GM19463 (cell line): ENCODE results near the gene SAYSD1.
"Not testable (repeated sequence)": the region's sequence is repeated elsewhere in the genome, so short reads cannot be mapped to it uniquely, and the experiment has no call there.

Experiments
- ATAC-seq: cut with Tn5 transposase; IDR thresholded peaks from one replicate; pipeline ENCODE4 v1.9.1; 2021; ENCODE audit warnings: mild to moderate bottlenecking, moderate library complexity; ENCODE audit not compliant: unreplicated experiment

The SAYSD1 gene

GRCh38 chr6:39114704-39115599 lies at the start of gene SAYSD1:
SAYSD1 (minus strand) TSS chr6:39115186; CDS start chr6:39115089, 97 bp downstream.
- peak; percentile 91 for ATAC-seq

DNA sequence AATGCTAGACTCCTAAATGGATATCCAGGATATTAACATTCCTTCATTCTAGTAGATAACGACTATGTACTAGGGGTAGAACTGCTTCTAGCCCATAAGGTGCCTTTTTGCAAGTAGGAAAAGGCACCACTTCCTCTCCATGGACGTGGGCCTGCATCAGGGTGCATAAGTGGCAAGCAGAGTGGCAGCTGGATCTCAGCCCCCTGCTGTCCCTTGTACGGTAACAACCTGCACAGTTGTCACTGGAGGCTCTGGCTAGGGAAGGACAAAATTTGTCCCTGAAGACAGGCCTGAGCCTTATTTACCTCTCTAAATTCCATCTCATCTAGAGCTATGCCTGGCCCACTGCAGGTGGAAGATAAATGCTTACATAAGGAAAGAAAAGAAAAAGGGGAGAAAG lies 42.5 kb upstream of the SAYSD1 start:
- no peak for ATAC-seq

- ATAC-seq = no peak
Observed at GRCh38 chr6:39156801-39157200, 41.8 kb upstream of the SAYSD1 start.

DNA sequence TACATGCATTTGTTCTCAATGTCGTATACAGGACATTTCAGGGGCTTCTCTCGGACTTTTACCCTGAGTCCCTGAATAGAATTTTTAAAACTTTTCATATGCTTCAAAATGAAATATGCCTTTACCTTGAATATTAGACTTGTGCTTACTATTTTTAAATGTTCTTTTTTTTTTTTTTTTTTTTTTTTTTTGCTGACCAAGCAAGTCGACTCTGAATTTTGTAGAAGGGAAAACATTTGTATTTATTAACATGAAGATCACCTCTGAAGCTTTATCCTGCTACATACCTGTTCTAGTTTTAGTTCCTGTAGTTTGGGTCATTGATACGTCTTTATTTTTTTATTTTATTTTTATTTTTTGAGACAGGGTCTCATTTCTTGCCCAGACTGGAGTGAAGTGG lies 39.7 kb upstream of the SAYSD1 start:
- ATAC-seq = no peak

DNA sequence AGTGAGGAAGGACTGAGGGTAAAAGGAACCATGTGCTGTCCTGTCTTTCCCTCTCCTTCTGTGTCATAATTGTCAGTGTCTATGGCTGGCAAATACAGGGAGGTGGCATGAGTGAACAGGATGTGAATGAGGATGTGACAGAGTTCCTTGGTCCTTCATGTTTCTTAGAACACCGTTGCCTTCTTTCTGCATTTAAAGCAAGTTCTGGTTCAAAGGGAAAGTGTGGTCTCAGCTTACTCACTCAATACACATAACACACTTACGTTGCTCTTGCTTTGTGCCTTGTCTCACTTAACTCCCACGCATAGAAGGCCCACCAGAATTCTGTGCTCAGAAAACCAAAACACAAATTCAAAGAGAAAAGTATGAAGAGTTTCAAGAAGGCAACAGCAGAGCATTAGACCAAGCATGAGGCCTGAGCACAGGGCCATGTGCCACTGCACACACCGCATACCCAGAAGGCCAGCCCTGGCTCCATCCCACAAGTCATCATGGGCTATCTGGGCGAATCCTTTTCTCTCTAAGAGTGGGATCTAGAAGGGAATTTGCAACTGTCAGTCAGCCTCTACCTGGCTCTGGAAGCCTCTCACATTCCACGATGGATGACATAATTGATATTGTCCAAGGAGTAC lies 38.9 kb upstream of the SAYSD1 start:
- ATAC-seq = no peak

DNA sequence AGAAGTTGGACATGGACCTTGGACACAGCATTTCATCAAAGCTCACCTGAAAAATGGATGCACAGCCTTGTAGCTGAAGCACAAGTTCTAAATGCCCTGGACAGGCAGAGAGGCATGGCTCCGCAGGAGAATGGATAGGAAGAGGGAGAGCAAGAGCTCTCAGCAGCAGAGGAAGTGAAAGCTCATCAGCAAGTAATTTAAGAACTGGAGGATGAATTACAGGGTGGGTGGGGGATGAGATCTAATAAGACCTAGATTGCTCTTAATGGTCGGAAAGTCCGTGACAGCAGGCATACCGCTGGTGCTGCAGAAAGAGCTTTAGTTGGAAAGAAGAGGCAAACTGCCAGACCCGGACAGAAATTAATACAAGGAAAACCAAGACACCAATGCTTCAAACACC lies 37.3 kb upstream of the SAYSD1 start:
- ATAC-seq = no peak

GRCh38 chr6:39151211-39151610 lies 36.2 kb upstream of the SAYSD1 start:
- no peak for ATAC-seq

DNA sequence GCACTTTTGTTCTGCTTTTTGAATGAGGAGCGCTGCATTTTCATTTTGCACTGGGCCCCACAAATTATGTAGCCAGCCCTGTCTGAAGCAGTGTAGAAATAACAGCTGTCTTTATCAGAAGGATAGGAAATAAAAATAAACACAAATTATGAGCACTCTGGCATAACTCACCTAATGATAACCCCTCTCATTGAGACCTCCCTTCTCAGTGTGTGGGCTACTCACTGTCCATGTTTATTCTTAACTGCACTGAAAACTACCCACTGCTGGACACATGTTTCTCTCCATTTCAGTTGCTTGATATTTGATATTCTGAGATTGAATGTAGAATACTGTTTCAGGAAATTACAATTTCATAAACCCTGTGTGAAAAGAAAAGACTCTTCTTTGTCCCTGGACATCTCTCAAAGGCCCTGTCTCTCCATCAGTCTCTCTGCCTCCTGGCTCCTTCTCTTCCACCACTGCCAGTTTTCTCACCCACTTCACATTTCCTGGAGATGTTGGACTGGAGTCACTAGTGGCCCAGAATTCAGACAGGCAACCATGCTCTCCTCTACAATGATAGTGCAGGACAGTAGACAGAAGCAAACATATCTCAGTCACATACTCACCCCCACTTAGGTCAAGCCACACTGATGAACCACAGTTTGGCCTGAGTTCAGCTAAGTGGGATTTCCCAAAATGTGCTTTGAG lies 29.6 kb upstream of the SAYSD1 start:
- no peak for ATAC-seq

DNA sequence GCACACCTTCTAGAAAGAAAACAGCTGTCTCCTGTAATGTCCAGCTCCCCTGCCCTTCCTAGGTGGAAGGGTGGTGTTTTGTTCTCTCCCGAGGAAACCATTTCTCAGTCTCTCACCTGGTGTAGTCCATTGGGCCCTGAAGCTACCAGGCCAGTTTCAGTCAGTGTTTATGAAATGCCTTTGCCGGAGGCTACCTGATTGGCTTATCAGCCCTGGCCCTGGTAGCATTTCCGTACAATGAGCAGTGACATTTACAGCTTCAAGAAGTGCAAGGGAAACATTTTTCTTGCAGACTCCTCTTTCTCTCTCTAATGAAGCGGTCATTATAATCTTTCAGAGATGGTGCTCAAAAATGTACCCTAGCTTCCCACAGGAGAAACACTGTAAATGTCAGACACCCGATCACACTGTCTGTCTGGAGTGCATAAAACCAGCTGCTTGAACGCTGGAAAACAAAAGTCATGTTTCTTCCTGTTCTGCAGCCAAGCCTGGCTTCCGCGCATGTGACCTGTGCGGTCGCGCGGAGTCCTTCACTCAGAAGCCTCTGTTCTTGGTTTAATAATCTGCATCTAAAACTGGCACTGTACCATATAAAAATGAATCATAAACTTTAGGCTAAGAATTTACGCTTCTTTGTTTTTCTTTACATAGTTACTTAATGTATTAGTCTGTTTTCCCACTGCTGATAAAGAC lies 28.4 kb upstream of the SAYSD1 start:
- no peak for ATAC-seq

DNA sequence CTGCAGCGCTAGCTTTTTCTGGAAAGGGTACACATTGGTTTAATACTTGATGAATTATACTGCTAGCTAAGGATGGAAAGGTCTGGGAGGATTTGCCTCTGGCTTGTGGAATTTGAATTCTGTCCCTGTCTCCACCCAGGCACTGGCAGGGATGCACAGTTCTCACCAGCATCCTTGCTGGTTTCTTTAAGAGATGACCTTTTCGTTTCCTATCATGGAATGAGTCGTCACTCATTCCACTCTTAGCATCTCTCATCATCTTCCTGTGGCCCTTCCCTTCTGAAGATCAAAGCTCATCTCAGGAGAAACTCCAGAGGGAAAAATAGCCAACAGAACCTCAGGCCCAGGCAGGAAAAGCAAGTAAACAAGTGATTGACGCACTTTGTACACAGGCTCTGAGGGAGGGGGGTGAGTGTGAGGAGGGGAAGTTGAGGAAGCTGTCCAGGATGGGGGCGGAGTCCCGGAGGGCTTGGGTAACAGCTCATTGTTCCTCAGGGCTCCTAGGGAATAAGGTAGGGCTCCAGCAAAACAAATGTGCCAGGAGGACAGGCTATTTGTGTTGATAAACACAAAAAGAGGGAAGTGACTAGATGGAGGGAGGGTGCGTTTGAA lies 25.7 kb upstream of the SAYSD1 start:
- no peak for ATAC-seq

GRCh38 chr6:39137245-39137644 lies 22.3 kb upstream of the SAYSD1 start:
- ATAC-seq = no peak

GRCh38 chr6:39136207-39136606 lies 21.2 kb upstream of the SAYSD1 start:
- ATAC-seq = not testable (repeated sequence)

- ATAC-seq = not testable (repeated sequence)
Observed at GRCh38 chr6:39134761-39135160, 19.8 kb upstream of the SAYSD1 start.

DNA sequence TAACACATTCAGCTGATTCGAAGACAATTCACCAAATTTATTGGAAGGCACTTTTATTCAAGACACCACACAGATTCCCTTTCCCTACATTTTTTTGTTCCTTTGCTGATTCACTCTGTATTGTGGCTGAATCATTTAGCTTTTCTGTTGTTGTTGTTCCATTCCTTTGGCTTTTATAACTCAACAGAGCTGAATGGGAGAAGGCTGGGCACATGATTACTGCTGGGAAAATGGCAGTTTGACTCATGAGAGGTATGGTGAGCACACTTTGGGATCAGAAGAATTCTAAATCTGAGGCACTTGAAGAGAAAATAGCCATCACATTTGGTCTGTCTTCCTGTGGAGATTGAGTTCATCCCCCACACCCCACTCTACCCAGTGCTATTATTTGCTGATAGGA lies 15.7 kb upstream of the SAYSD1 start:
- no peak for ATAC-seq

DNA sequence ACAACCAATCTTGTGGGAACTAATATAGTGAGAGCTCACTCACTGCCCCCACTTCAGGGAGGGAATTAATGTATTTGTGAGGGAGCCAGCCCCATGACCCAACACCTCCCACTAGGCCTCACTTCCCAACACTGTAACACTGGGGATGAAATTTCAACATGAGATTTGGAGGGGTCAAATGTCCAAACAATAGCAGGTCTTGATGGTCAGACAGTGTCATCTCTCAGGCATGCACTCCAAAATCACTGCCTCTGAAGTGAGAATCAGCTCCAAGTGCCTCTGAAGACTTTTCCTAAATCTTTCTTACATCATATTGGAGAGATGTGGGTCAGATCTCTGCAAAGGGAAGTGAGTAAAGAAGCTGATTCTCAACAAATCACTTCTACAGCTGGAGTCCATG lies 13.8 kb upstream of the SAYSD1 start:
- no peak for ATAC-seq

GRCh38 chr6:39128106-39128505 lies 13.1 kb upstream of the SAYSD1 start:
- no peak for ATAC-seq

DNA sequence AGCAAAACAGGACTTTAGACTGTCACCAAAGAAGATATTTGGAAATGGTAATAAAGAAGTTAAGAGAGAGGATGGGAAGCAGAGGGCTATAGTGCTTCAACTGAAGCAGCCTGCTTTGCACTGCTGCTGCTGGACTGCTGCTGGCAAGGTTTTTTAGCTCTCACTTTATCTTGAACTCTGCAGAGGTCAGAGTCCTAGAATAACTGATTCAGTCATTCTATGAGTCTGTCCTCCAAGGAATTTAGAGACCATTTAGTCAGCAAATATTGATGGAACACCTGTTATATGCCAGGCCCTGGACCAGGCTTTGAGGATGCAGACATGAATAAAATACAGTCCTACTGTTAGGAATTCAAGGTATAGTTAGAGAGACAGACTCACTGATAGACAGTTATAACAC lies 9.1 kb upstream of the SAYSD1 start:
- ATAC-seq = no peak

DNA sequence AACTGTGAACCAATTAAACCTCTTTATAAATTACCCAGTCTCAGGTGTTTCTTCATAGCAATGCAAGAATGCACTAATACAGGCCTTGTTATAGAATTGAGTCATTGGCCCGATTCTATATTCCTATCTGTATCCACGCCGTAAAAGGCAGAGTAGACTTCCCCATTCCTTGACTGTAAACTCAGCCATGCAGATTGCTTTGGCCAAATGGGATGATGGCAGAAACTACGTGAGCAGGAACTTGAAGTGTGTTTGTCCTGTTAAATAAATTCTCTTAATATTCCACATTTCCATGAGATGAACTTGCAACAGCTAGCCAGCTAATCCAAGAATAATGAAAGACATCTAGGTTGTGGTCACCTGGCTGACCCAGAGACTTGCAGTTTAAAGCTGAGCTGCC lies 3.9 kb upstream of the SAYSD1 start:
- ATAC-seq = no peak

DNA sequence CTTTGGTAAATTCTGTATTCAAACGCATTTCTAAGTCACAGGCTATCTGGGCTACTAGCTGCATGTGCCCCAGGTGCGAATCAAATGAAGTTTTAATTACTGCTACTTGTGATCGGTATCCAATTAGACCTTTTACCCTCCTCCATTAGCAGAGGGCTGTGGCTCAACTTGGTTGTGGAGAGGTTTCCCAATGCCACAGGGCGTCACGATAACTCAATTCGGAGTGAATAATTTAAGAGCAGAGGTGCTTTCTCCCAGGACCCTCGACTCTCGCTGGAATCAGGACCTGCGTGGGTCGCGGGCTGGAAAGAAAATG lies 640 bp downstream of the SAYSD1 start:
- ATAC-seq = peak; percentile 9

DNA sequence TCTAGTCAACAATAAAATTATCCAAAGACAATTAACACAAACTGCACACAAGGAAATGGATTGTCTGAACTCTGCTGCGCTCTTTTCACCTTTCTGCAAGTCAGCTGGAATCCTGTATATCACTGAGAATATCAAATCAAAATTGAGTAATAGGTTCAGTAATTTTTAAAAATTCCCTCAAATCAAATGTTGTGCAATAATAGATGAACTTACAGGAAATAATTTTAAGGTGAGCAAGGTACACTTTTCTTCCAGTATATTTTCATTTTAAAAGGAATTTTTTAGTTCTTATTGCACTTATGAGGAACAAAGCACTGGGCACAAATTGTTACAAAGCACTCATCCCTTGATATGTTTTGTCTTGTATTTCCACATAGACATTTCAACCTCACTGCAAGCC lies 1.2 kb downstream of the SAYSD1 start:
- no peak for ATAC-seq

- no peak for ATAC-seq
Observed at GRCh38 chr6:39111280-39111679, 3.7 kb downstream of the SAYSD1 start.
